Renal cortical epithelial cell (primary cell): ENCODE data around the gene C1orf210. TPM values are rescaled to one million over a fixed set of nuclear protein-coding genes. Genes with fewer than 3 reads are reported as not detected.
A peak's percentile ranks its signal among the peaks of the same experiment; 100 is the strongest.

Experiments used
- DNase-seq: peaks from one replicate; pipeline ENCODE4 v3.0.0-alpha.2; 2011; ENCODE audit warnings: low read depth
- total RNA-seq: library from RNA; depleted of rRNA; stranded (reverse); fragments of >200 nt; gene quantifications from 2 replicates; pipeline ENCODE4 v1.2.3, GENCODE V29; 2014

Gene C1orf210
- total RNA-seq, 1 donor from 2014 or later = 0.15 TPM

DNA sequence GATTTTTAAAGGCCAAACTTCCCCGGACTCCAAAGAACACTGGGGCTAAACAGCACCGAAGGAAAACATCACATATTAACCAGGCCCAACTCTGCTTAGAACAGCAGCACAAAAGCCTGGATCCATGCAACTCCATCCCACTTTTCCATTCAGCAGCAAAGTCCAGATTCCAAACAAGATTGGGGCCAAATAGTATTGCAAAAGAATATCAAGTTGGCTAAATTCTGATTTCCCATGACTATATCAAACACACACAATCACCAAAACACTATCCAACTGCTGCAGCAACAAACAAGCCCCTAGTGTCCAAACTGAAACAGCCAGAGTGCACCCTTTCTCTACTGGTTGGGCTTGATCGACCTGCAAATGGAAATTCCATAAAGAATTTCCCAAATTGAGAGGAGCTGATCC lies 35.0 kb downstream of the C1orf210 start:
- DNase-seq = no peak

DNA sequence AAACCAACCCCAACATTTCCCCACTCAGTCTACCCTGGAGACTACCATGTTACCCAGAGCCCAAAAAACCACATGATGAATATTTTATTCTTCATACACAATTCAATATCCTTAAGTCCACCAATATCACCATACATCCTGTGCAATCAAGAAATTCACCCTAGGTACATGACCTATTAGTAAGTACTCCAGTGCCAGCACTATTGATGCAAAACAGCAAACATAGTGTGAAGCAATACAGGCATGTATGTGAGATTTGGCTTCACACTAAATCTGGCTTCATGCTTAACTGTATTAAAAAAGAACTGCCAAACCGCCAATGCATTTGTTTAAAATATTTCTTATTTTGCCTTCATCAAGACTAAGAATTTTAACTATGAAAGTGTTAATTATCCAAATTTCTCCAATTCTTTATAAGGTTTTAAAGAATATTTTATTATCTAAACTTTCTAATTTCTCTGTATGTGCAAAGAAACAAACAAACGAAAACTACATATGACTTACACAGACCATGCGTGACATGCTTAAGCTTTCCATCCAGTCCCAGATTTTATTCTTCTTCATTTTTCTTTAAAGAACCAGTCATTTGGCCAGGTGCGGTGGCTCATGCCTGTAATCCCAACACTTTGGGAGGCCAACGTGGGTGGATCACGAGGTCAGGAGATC lies 38.0 kb downstream of the C1orf210 start:
- DNase-seq = no peak

DNA sequence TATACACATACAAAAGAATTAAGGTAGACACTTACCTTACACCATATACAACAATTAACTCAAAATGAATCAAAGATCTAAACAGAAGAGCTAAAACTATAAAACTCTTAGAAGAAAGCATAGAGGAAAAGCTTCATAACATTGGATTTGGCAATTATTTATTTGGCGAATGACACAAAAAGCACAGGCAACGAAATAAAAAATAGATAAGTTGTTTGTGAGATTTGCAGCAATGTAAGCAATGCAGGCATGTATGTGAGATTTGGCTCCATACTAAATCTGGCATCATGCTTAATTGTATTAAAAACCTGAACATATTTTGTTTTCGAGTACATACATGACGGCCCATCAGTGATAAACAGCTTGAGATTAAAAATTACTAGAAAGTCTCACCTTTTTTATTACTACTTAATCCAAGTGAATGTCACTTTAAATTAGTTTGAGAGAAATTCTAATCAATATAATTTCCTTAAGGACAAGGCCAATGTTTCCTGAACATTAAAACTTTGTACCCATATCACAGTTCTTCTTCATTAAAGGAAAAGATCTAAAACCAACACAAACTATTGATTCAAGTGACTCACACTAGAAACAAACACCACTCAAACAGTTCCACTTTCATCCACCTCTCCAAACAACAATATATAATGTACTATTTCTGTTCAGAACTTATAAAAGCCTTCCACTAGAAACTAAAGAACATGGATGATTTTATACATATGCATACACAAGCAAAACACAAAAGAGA lies 38.7 kb downstream of the C1orf210 start:
- no peak for DNase-seq

DNA sequence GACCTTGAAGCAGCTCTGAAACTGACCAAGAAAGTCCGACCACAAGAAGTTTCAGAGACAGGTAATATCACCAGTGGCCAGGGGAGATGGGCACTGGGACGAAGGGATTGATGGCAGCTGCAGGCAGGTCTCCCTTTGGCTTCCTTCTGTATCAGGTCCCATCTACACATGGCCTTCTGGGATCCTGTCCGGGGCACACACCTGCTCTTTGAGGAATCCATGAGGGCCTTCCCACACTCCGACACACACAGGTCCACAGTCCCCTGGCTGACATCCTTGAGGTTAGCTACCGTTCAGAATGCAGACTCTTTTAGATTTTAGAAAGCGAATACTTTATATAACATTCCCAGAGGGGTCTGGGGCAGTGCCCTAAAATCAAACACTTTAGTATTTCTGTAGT lies 42.1 kb downstream of the C1orf210 start:
- no peak for DNase-seq

DNA sequence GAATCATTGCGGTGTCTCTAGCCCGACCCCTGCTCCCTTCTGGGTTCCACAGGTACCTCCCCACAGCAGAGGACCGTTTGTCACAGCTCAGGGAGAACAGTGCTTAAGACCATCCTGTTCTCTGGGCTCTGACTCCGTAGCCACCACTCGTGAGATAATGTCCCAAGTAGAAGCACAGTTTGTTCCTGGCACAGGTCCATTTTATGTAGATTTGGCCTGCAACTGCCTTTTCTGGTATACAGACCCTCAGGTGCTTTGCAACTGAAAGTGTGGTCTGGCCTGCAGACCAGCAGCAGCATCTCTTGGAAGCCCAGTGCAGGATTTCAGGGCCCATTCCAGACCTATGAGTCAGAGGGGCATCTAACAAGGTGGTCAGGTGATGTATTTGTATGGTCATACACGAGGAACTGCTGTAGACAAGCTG lies 44.0 kb downstream of the C1orf210 start:
- peak; percentile 77 for DNase-seq

DNA sequence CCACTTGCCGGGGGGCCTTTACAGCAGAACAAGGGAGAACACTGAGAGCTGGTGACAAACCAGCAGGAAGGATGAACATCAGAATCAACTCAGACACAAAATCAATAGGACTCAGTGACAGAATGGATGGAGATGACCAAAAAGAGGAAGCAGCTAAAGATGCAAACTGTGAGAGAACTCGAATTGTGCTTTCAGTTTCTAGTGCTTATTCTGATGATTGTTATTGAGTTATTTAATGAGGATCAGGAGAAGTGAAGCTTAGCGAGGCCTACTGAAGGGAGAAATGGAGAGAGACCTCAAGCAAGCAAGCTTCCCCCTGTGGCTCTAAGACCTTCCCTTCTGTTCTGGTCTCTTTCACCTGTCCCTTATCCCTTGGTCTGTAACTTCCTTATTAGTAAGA lies 45.9 kb downstream of the C1orf210 start:
- DNase-seq = no peak

DNA sequence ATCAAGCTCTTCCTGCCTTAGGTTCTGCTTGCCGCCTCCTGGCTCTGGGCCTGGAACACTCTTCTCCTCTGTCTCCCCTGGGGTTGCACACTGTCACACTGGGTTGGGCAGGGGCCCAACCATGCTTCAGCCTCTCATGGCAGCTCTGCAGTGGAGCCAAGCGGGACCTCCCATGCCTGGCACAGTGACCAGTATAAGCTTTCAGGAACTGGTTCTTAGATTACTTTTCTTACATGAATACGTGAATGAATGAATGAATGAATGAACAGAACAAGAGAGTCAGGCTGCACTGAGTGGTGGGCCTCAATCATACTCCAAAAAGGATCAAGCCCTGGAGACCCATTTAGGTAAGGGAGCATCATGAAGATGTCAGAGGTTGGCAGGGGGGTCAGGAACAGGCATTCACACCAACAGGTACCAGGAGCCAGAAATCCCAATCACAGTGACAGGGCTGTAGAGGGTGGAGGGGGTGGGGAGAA lies 46.4 kb downstream of the C1orf210 start:
- no peak for DNase-seq

DNA sequence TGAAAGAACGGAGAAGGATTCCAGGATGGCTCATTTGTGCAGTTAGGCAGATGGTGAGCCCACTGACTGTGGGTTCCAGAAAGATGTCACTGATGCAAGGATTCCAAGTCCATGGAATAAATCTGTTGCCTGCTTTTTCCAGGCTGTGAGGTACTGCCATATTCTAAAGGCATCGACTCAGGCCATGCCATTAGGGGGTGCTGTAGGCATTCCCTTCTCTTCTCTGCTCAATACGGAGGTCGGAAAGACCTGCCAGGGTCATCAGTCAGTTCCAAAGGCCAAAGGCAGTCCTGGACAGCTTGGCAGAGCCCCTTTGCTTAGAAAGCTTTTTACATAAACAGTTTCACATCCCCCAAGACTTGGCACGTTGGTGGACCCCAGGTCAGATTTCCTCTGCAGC lies 47.3 kb downstream of the C1orf210 start:
- peak; percentile 66 for DNase-seq

DNA sequence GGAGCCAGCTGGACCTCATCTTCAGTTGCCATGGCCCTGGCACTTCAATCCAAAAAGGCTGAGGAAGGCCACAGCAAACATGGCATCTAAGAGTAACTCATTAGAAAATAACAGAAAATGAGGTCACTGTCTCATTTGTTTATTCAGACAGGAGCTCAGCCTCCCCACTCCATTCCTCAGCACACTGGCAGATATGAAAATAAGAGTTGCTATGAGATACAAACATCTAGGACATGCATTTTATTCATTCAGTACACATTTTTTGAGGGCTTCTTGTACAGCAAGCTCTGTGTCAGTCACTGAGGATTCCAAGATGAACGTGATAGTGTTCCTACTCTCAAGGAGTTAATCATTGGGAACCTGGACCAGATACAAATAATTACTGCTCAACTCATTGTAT lies 48.3 kb downstream of the C1orf210 start:
- DNase-seq = no peak

DNA sequence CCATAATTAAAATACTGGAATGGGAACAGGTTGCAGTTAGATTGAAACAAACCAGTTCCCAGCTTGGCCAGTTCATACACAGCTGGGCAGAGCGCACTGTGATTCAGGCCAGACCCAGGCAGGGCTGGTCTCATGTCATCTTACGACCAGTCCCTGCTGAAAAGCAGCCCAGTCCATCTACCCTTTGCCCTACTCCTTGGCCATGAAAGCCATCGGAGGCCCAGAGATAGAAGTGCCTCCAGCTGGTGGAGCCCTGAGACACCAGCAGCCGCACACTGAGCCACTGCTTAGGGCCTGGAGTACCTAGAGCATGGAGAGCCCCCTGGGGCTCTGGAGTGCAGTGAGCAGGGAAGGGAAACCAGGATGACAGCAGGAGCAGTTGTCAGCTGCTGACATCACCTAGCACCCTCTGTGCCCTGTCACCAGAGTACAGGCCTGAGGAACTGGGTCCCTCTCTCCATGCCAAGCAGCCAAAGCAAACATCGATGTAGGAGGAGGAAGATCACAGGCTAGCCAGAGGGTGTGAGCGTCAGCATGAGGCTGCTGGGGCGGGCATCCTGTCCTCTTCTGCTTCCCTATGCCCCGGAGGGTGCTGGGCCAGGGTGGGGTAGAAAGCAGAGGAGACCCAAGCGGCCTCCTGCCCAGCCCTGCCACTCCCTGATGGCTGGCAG lies 49.8 kb downstream of the C1orf210 start:
- DNase-seq = no peak

DNA sequence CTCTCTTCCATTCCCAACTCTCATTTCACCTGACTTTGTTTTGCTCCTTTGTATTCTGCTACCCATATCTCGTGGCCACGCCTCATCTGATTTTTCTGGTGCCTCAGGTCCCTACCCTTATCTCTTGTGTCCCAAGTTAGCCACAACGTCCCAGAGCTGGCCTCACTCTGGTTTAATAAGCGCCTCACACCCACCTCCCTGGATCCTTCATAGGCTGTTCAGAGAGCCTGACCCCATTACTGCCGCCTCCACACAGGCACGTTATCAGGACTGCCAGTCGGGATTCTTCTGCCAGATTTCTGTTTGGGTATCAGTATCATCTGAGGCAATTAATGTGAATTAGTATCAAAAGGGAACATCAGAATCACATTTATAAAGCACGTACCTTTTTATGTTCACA lies 50.3 kb downstream of the C1orf210 start:
- no peak for DNase-seq

DNA sequence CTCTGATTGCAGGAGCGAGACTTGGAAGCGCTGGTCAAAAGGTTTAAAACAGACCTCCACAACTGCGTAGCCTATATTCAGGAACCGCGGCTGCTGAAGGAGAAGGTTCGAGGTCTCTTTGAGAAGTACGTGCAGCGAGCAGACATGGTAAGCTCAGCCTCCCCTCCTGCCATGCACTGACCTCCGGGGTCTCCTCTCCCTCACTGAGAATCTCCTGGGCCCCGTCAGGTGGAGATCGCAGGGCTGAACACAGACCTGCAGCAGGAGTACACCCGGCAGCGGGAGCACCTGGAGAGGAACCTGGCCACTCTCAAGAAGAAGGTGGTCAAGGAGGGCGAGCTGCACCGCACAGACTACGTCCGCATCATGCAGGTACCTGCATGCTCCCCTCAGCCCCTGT lies 51.1 kb downstream of the C1orf210 start:
- no peak for DNase-seq

DNA sequence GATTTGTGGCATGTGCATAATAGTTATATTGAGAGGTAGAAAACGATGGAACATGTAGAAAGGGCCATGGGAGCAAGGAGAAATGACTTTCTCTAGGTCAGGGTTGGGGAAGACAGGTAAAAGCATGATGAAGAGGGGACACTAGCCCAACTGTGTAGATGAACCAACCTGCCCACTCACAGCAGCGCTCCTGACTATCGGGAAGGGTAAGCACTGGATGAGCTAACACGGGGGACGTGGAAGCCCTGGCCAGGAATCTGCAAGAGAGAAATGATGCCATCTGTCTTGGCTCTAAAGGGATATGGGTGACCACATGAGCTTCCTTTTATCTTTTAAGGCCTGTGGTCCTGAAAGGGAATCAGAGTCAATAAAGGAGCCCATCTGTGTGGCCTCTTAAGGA lies 51.8 kb downstream of the C1orf210 start:
- no peak for DNase-seq

DNA sequence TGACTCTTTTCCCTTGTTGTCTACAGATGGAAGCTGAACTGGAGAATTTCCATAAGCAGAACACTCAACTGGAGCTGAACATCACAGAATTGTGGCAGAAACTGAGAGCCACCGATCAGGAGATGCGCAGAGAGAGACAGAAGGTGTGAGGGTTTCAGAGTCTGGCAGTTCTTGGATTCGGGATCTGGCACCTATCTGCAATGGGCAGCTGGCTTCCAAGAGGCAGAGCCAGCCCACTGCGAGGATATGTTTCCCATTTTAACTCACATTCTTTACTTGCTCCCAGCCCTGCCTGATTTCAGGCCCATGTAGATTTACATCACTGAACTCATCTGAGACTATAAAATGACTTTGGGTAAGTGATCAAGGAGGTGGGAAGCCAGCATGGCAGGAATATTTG lies 52.9 kb downstream of the C1orf210 start:
- no peak for DNase-seq

DNA sequence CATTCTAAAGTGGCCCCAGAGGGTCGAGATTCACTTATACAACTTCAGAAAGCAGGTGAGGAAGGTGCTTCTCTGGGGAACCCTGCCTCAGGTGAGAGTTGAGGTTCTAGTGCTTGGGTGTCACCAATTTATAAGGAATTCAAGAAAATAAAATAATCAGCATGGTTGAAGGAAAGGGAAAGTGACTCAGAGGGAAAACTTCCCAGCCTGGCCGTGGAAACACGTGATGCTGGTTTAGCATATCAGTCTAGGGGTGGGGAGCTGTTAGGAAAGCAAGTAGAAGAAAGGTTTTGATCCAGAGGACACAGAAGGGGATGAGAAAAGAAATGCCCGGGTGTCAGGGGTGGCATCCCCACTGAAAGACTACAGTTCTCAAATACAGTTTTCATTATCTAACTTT lies 53.3 kb downstream of the C1orf210 start:
- peak; percentile 66 for DNase-seq

Other genes starting within 250 kb of the C1orf210 start
- 70.9 and 91.5 TPM in 2 replicates for gene EBNA1BP2, start 113.3 kb downstream of the C1orf210 start, total RNA-seq
- gene CFAP57, start 113.3 kb downstream of the C1orf210 start, total RNA-seq = 3.9 TPM in 1 of 2 replicates, not detected in the other
- gene TMEM125, start 15.6 kb downstream of the C1orf210 start, total RNA-seq = 3.9 and 12.0 TPM in 2 replicates
- 0.94 and 10.9 TPM in 2 replicates for gene TIE1, start 15.4 kb upstream of the C1orf210 start, total RNA-seq
- gene MPL, start 52.2 kb upstream of the C1orf210 start, total RNA-seq = not detected in 2 replicates
- 2.1 and 42.5 TPM in 2 replicates for gene CDC20, start 73.4 kb upstream of the C1orf210 start, total RNA-seq
- 59.0 and 99.5 TPM in 2 replicates for gene ELOVL1, start 82.4 kb upstream of the C1orf210 start, total RNA-seq
- gene MED8, start 104.2 kb upstream of the C1orf210 start, total RNA-seq = 40.2 and 59.4 TPM in 2 replicates
- 6.6 and 28.5 TPM in 2 replicates for gene SZT2, start 104.3 kb upstream of the C1orf210 start, total RNA-seq
- 28.9 and 81.3 TPM in 2 replicates for gene HYI, start 168.3 kb upstream of the C1orf210 start, total RNA-seq
- 128 and 259 TPM in 2 replicates for gene PTPRF, start 245.3 kb upstream of the C1orf210 start, total RNA-seq